HUES6 (cell line): ENCODE results near the gene SUGP1.

Experiments
- H3K27ac ChIP-seq: 2 replicates; pipeline ENCODE4 v1.7.0; 2013; ENCODE audit warnings: low read depth, mild to moderate bottlenecking, low read length, inconsistent platforms
- H3K27me3 ChIP-seq: 2 replicates; pipeline ENCODE4 v1.6.1; 2013; ENCODE audit warnings: low read length; ENCODE audit not compliant: control insufficient read depth, insufficient read depth
- H3K36me3 ChIP-seq: 2 replicates; pipeline ENCODE4 v1.6.1; 2013; ENCODE audit warnings: low read length; ENCODE audit not compliant: control insufficient read depth, insufficient read depth
- H3K4me1 ChIP-seq: 2 replicates; pipeline ENCODE4 v1.6.1; 2013; ENCODE audit warnings: low read length; ENCODE audit not compliant: control insufficient read depth, insufficient read depth
- H3K4me3 ChIP-seq: 2 replicates; pipeline ENCODE4 v1.5.1; 2013; ENCODE audit warnings: low read depth, low read length
- H3K9ac ChIP-seq: one replicate; pipeline ENCODE4 v1.6.1; 2013; ENCODE audit warnings: mild to moderate bottlenecking, low read length
- H3K9me3 ChIP-seq: 2 replicates; pipeline ENCODE4 v1.6.1; 2013; ENCODE audit warnings: low read depth, low read length; ENCODE audit not compliant: control insufficient read depth, insufficient read depth

SUGP1 gene

GRCh38 chr19:19250196-19250801 is 70.0 kb downstream of the SUGP1 start:
- H3K27ac ChIP-seq = no peak overlapping the region
- H3K27me3 ChIP-seq = peaks cover 46% of the 10 kb centered on the region
- H3K4me3 ChIP-seq = no peak overlapping the region
- H3K9me3 ChIP-seq = no peaks in the 10 kb centered on the region
- H3K9ac ChIP-seq = no peak overlapping the region
- H3K4me1 ChIP-seq = no peaks in the 10 kb centered on the region
- H3K36me3 ChIP-seq = no peaks in the 10 kb centered on the region

- Histone ChIP-seq H3K36me3 (no peaks in the 10 kb centered on the region), H3K27me3 (peaks cover 16% of the 10 kb centered on the region; the same call in 1 of the 2 replicates), H3K4me3 (no peak overlapping the region), H3K27ac (no peak overlapping the region), H3K9me3 (peaks cover 8% of the 10 kb centered on the region; the same call in 1 of the 2 replicates), H3K4me1 (no peaks in the 10 kb centered on the region), H3K9ac (no peak overlapping the region)
Measured at GRCh38 chr19:19240476-19240875, 79.8 kb downstream of the SUGP1 start.

- Histone ChIP-seq H3K27ac (no peak overlapping the region), H3K9ac (no peak overlapping the region), H3K36me3 (no peaks in the 10 kb centered on the region), H3K9me3 (peaks cover 11% of the 10 kb centered on the region), H3K4me1 (no peaks in the 10 kb centered on the region), H3K27me3 (peaks cover 16% of the 10 kb centered on the region; the same call in 1 of the 2 replicates), H3K4me3 (no peak overlapping the region)
Measured at GRCh38 chr19:19239675-19240074, 80.6 kb downstream of the SUGP1 start.

GRCh38 chr19:19238126-19238894 is 82.0 kb downstream of the SUGP1 start:
- Histone ChIP-seq H3K4me3 (no peak overlapping the region), H3K27ac (no peak overlapping the region), H3K36me3 (no peaks in the 10 kb centered on the region), H3K27me3 (peaks cover 22% of the 10 kb centered on the region; the same call in 1 of the 2 replicates), H3K9ac (no peak overlapping the region), H3K4me1 (no peaks in the 10 kb centered on the region), H3K9me3 (peaks cover 23% of the 10 kb centered on the region)

GRCh38 chr19:19236173-19236572 is 84.1 kb downstream of the SUGP1 start:
- peaks cover 39% of the 10 kb centered on the region; the same call in 1 of the 2 replicates for H3K27me3 ChIP-seq
- H3K27ac ChIP-seq = no peak overlapping the region
- no peaks in the 10 kb centered on the region for H3K36me3 ChIP-seq
- no peak overlapping the region for H3K9ac ChIP-seq
- H3K4me3 ChIP-seq = no peak overlapping the region
- H3K9me3 ChIP-seq = peaks cover 23% of the 10 kb centered on the region
- no peaks in the 10 kb centered on the region for H3K4me1 ChIP-seq

- Histone ChIP-seq H3K27ac (no peak overlapping the region), H3K9ac (no peak overlapping the region), H3K36me3 (no peaks in the 10 kb centered on the region), H3K9me3 (peaks cover 23% of the 10 kb centered on the region), H3K4me1 (no peaks in the 10 kb centered on the region), H3K4me3 (no peak overlapping the region), H3K27me3 (peaks cover 37% of the 10 kb centered on the region; the same call in 1 of the 2 replicates)
Measured at GRCh38 chr19:19234220-19234816, 86.0 kb downstream of the SUGP1 start.

GRCh38 chr19:19232261-19232721 is 88.0 kb downstream of the SUGP1 start:
- no peaks in the 10 kb centered on the region for H3K4me1 ChIP-seq
- H3K27me3 ChIP-seq = peaks cover 52% of the 10 kb centered on the region
- H3K9ac ChIP-seq = no peak overlapping the region
- no peak overlapping the region for H3K27ac ChIP-seq
- peaks cover 23% of the 10 kb centered on the region for H3K9me3 ChIP-seq
- H3K4me3 ChIP-seq = no peak overlapping the region
- no peaks in the 10 kb centered on the region for H3K36me3 ChIP-seq

GRCh38 chr19:19230999-19231398 is 89.3 kb downstream of the SUGP1 start:
- Histone ChIP-seq H3K27ac (no peak overlapping the region), H3K9ac (no peak overlapping the region), H3K36me3 (no peaks in the 10 kb centered on the region), H3K4me1 (no peaks in the 10 kb centered on the region), H3K9me3 (peaks cover 20% of the 10 kb centered on the region), H3K4me3 (no peak overlapping the region), H3K27me3 (peaks cover 65% of the 10 kb centered on the region)

GRCh38 chr19:19229701-19230100 is 90.6 kb downstream of the SUGP1 start:
- H3K27me3 ChIP-seq = peaks cover 78% of the 10 kb centered on the region
- H3K9ac ChIP-seq = no peak overlapping the region
- H3K27ac ChIP-seq = no peak overlapping the region

GRCh38 chr19:19227217-19227616 is 93.1 kb downstream of the SUGP1 start:
- Histone ChIP-seq H3K4me1 (no peaks in the 10 kb centered on the region), H3K4me3 (no peak overlapping the region), H3K27ac (no peak overlapping the region), H3K9ac (no peak overlapping the region), H3K36me3 (no peaks in the 10 kb centered on the region), H3K9me3 (0 out of 2 replicates have a peak, but pooled peaks cover 5% of the 10 kb centered on the region), H3K27me3 (peaks cover 86% of the 10 kb centered on the region)

More at GRCh38 chr19:19229701-19230100, 90.6 kb downstream of the SUGP1 start:
- Histone ChIP-seq H3K9me3 (peaks cover 13% of the 10 kb centered on the region), H3K4me3 (no peak overlapping the region), H3K4me1 (no peaks in the 10 kb centered on the region), H3K36me3 (no peaks in the 10 kb centered on the region)

GRCh38 chr19:19226663-19227062 is 93.6 kb downstream of the SUGP1 start:
- H3K9me3 ChIP-seq = 0 out of 2 replicates have a peak, but pooled peaks cover 5% of the 10 kb centered on the region
- H3K4me3 ChIP-seq = no peak overlapping the region
- peaks cover 86% of the 10 kb centered on the region for H3K27me3 ChIP-seq
- no peaks in the 10 kb centered on the region for H3K36me3 ChIP-seq
- no peak overlapping the region for H3K27ac ChIP-seq
- no peak overlapping the region for H3K9ac ChIP-seq
- no peaks in the 10 kb centered on the region for H3K4me1 ChIP-seq
